Measurements from ENCODE around the gene HIVEP1.

DNA sequence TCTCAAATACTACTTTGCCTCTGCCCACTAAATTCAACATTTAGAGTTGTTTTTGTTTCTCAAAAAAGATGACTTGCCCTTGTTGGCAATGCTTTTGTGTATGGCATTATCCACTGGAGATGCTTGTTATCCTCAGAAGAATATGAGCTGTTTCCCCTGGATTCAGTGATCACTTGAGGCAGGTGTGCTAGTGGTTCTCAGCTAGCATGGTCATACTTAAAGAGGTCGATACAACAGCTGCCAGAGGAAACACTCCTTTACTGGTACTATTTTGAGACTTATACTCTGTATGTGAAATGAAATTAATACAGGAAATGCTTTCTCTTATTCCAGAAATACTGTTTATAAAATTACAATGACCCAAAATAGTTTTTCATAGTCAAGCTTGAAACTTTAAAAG, 122.5 kb downstream of the HIVEP1 start:
- TF ChIP-seq, protein P1, sequence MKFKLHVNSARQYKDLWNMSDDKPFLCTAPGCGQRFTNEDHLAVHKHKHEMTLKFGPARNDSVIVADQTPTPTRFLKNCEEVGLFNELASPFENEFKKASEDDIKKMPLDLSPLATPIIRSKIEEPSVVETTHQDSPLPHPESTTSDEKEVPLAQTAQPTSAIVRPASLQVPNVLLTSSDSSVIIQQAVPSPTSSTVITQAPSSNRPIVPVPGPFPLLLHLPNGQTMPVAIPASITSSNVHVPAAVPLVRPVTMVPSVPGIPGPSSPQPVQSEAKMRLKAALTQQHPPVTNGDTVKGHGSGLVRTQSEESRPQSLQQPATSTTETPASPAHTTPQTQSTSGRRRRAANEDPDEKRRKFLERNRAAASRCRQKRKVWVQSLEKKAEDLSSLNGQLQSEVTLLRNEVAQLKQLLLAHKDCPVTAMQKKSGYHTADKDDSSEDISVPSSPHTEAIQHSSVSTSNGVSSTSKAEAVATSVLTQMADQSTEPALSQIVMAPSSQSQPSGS (tag by site-specific recombination; IDR thresholded peaks at IDR 0.05; ENCODE audit: low read depth): no peak
- TF ChIP-seq, protein P2, sequence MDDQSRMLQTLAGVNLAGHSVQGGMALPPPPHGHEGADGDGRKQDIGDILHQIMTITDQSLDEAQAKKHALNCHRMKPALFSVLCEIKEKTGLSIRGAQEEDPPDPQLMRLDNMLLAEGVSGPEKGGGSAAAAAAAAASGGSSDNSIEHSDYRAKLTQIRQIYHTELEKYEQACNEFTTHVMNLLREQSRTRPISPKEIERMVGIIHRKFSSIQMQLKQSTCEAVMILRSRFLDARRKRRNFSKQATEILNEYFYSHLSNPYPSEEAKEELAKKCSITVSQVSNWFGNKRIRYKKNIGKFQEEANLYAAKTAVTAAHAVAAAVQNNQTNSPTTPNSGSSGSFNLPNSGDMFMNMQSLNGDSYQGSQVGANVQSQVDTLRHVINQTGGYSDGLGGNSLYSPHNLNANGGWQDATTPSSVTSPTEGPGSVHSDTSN (CRISPR knock-in tag; IDR thresholded peaks at IDR 0.05): no peak
- TF ChIP-seq, protein P3, sequence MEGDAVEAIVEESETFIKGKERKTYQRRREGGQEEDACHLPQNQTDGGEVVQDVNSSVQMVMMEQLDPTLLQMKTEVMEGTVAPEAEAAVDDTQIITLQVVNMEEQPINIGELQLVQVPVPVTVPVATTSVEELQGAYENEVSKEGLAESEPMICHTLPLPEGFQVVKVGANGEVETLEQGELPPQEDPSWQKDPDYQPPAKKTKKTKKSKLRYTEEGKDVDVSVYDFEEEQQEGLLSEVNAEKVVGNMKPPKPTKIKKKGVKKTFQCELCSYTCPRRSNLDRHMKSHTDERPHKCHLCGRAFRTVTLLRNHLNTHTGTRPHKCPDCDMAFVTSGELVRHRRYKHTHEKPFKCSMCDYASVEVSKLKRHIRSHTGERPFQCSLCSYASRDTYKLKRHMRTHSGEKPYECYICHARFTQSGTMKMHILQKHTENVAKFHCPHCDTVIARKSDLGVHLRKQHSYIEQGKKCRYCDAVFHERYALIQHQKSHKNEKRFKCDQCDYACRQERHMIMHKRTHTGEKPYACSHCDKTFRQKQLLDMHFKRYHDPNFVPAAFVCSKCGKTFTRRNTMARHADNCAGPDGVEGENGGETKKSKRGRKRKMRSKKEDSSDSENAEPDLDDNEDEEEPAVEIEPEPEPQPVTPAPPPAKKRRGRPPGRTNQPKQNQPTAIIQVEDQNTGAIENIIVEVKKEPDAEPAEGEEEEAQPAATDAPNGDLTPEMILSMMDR (tag by site-specific recombination; IDR thresholded peaks at IDR 0.05): no peak
- TF ChIP-seq TCF7L2 (IDR thresholded peaks at IDR 0.05; ENCODE audit: borderline replicate concordance, low read depth, low read length) (no peak), ZNF549 (tag by site-specific recombination; IDR thresholded peaks at IDR 0.05) (no peak), ZNF585B (tag by site-specific recombination; IDR thresholded peaks at IDR 0.05) (no peak), ZNF560 (tag by site-specific recombination; IDR thresholded peaks at IDR 0.05; ENCODE audit: borderline replicate concordance) (no peak), GLI2 (tag by site-specific recombination; IDR thresholded peaks at IDR 0.05; ENCODE audit: borderline replicate concordance, low read depth) (no peak)
- TF ChIP-seq, protein P4, sequence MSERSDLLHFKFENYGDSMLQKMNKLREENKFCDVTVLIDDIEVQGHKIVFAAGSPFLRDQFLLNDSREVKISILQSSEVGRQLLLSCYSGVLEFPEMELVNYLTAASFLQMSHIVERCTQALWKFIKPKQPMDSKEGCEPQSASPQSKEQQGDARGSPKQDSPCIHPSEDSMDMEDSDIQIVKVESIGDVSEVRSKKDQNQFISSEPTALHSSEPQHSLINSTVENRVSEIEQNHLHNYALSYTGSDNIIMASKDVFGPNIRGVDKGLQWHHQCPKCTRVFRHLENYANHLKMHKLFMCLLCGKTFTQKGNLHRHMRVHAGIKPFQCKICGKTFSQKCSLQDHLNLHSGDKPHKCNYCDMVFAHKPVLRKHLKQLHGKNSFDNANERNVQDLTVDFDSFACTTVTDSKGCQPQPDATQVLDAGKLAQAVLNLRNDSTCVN (tag by site-specific recombination; optimal IDR thresholded peaks at IDR 0.05): no peak
- TF ChIP-seq, protein P5, sequence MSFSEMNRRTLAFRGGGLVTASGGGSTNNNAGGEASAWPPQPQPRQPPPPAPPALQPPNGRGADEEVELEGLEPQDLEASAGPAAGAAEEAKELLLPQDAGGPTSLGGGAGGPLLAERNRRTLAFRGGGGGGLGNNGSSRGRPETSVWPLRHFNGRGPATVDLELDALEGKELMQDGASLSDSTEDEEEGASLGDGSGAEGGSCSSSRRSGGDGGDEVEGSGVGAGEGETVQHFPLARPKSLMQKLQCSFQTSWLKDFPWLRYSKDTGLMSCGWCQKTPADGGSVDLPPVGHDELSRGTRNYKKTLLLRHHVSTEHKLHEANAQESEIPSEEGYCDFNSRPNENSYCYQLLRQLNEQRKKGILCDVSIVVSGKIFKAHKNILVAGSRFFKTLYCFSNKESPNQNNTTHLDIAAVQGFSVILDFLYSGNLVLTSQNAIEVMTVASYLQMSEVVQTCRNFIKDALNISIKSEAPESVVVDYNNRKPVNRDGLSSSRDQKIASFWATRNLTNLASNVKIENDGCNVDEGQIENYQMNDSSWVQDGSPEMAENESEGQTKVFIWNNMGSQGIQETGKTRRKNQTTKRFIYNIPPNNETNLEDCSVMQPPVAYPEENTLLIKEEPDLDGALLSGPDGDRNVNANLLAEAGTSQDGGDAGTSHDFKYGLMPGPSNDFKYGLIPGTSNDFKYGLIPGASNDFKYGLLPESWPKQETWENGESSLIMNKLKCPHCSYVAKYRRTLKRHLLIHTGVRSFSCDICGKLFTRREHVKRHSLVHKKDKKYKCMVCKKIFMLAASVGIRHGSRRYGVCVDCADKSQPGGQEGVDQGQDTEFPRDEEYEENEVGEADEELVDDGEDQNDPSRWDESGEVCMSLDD (tag by site-specific recombination; IDR thresholded peaks at IDR 0.05): no peak
- TF ChIP-seq, protein P6, sequence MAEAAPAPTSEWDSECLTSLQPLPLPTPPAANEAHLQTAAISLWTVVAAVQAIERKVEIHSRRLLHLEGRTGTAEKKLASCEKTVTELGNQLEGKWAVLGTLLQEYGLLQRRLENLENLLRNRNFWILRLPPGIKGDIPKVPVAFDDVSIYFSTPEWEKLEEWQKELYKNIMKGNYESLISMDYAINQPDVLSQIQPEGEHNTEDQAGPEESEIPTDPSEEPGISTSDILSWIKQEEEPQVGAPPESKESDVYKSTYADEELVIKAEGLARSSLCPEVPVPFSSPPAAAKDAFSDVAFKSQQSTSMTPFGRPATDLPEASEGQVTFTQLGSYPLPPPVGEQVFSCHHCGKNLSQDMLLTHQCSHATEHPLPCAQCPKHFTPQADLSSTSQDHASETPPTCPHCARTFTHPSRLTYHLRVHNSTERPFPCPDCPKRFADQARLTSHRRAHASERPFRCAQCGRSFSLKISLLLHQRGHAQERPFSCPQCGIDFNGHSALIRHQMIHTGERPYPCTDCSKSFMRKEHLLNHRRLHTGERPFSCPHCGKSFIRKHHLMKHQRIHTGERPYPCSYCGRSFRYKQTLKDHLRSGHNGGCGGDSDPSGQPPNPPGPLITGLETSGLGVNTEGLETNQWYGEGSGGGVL (tag by site-specific recombination; IDR thresholded peaks at IDR 0.05): no peak

All from HEK293 (cell line).